GM12873 (cell line): ENCODE data around the gene CTF1.

Source experiments
- CTCF ChIP-seq: IDR thresholded peaks from 2 replicates; pipeline ENCODE4 v1.5.1; 2012; ENCODE audit warnings: low read depth, mild to moderate bottlenecking, moderate library complexity, low read length, control low read depth; ENCODE audit not compliant: insufficient read depth; ENCODE audit errors: missing control alignments

Gene CTF1

DNA sequence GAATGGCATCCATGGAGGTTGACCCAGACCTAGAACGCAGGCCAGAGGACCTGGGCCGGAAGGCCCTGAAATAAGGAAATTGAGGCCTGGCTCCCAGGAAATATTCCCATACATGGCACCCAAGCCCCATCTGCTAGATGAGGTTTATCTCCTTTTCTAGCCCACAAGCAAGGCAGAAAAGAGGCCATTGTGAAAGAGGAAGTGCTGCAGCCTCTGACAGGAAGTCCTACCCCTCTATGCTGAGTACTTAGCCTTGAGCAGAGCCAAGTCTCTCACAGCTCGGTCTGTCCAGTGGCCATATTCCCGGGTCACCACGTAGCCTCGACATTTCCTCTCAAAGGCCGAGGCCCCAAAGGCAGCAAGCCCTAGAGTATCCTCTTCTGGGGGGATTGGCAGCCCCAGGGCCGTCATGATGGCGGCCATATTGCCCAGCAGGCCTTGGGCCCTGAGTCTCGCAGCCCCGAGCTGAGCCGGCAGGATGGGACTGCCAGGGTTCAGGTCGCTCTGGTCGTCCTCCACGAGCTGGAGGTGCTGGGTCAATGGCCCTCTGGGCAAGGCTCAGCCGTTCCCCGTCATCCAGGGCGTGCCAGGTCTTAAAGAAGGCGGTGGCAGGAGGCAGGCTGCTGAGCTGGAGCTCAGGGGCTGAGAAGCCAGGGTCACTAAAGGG, 7.8 kb downstream of the CTF1 start:
- no peak for TF ChIP-seq CTCF

GRCh38 chr16:30907064-30907463, 10.7 kb downstream of the CTF1 start:
- TF ChIP-seq CTCF, result no peak

DNA sequence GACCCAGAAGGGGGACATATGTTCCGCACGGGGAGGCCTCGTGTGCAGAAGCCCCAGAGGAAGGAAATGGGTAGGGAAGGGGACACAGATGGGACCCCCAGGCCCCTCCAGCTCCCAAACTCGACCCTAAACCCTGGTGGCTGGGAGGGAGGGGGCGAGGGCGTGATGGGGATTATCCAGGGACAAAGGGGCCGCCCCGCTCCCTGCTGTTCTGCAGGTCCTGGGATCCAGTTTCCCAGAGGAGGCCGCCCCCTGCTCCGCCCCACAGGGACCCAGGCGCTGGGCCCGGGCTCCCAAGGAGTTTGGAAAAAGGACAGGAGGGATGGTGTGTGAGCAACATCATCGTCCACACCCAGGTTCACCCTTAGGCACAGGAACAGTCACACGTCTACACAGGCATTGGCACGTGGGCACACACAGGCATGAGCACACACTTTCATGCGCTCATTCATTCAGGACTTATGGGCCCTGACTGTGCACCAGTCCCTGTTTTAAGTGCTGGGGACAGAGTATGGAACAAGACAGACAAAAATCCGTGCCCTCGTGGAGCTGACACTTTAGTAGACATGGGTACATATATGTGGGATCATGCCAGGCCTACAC, 14.1 kb downstream of the CTF1 start:
- no peak for TF ChIP-seq CTCF

- TF ChIP-seq CTCF, result no peak
Measured at GRCh38 chr16:30912794-30913412, 16.5 kb downstream of the CTF1 start.

DNA sequence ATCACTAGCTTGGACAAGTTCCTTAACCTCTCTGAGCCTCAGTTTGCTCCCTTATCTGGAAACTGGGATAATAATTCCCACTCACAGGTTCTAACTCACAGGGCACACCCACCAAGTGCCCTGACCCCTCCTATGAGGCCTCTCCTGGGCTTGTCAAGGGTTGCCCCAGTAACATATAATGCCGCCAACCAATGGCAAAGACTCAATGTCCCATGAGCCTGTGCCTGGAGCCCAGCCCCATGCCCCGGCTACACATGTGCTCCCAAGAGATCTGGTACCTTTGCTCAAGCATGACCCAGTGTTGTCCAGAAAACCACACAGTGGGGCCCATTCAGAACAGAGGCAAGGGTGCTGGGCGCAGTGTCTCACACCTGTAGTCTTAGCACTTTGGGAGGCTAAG, 18.4 kb downstream of the CTF1 start:
- TF ChIP-seq CTCF, result no peak

DNA sequence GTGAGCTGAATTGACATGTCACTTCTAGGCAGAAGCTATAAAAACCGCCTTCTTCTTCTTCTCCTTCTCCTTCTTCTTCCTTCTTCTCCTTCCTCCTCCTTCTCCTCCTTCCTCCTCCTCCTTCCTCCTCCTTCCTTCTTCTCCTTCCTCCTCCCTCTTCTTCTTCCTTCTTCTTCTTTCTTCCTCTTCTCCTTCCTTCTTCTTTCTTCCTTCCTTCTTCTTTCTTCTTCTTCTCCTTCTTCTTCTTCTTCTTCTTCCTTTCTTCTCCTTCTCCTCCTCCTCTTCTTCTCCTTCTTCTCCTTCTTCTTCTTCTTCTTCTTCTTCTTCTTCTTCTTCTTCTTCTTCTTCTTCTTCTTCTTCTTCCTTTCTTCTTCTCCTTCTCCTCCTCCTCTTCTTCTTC, 22.2 kb downstream of the CTF1 start:
- TF ChIP-seq CTCF, result no peak

DNA sequence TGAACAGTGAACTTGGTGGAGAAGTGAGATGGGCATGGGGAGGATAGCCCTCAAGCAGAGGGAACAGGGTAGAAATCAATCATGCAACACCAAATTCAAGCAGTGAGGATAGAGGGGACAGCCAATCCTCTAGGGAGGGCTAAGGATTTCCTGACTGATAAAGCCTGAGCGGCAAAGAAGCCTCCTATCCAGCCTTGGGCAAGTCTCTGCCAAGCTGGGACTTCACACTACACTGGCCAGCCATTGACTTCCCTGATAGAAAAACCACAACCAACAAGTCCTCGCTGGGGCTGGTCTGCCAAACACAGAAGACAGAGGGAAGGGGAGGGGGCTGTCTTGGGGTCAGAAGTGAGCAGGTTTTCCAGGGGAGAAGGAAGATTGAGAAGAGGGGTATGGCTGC, 24.5 kb downstream of the CTF1 start:
- TF ChIP-seq CTCF, result no peak
